ENCODE measurements around the gene MRC2.

- TF ChIP-seq EZH2 (IDR thresholded peaks at IDR 0.05; ENCODE audit: insufficient read depth, poor library complexity, severe bottlenecking) (no peak), EZH2phosphoT487 (IDR thresholded peaks at IDR 0.05; ENCODE audit: insufficient read depth, low read depth) (no peak)
Measured at GRCh38 chr17:62580947-62581346, 46.5 kb upstream of the MRC2 start.

Measured in GM23248 (cell line).